Amygdala (tissue), 56 donors: ENCODE results near the gene ADAMTS17.

ENCODE experiments used
- DNase-seq, 56 donors: peaks; one replicate each; lab custom pipeline; 2025; lab: John Stamatoyannopoulos, UW

ADAMTS17 gene

DNA sequence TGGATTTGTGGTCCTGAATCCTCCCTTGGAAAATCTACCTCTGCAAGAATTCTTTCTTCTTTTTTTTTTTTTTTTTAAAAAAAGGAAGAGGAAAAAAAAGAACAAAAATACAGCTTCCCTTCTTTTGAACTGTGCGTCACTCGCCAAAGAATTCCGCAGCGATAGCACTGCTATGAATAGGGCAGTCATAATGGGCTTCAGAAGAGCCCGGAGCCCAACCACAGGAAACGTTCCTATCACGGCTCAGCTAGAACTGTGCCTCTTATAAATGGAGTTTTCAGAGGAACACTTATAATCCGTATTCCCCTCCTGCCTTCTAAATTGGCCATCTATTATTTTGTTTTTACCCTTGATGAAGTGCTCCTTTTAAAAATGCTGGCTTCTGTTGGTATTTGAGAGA is 227.7 kb downstream of the ADAMTS17 start:
- DNase-seq = peak in 36 of 56 donors; percentile 8 to 76 (median 36)

DNA sequence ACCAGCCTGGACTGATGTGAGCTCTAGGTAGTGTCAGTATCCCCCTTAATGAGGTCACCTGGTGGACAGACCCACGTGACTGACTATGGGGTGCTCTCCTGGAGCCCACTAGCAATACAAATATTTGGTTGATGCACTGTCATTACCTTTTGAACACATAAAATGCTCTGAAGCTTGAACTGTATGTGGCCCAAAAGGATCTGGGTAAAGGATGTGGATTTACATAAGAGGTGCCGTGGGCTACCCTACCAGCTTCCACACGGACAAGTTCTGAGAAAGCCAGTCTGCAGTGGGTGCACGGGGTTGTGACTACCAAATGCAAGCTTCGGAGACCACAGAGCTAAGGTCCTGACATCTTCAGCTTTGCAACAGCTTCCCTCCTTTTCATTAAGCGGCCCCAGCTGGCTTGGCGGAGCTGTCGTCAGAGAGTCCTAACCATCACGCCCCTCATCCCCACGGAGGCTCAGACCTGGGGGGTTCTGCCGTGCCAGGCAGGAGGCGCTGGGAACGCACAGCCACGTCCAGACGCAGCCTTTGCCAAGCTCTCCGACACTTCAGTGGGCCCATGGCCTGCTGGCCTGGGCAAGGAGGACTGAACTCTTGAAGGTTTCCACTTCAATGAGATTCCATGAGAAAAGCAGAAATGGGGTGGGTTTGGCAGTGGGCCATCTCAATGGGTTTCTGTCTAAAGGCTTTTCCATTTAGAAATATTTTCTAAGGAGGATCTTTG is 228.3 kb downstream of the ADAMTS17 start:
- DNase-seq = peak in 32 of 56 donors; percentile 15 to 78 (median 35)

DNA sequence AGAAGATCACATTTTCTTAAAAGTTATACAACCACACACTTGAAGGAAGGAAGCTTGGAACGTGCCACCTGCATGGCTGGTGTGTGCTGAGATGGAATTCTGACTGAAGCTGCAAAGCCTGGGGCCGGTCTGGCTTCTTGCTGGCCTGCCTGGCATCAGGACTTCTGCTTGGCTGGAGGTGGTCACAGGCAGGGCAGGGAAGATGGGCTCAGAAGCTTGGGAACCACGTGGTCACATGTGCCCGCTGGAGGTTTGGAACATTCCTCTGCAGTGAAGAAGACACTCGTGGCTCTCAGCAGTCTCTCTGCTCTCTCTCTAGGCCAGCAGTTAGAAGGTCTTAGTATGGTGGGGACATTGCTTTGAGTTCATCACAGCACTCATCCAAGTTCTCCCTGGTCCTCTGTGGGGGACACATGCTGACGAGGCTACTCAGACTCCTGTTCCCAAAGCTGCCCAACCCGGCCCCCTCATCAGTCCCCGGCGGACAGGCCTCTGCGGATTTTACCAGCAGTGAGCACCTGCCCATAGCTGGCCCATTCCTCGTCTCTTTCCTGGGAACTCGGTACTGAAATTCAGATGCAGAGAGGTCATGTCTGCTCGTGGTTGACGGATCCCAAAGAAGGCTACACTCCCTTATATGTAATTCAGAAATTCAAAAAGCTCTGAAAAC is 229.0 kb downstream of the ADAMTS17 start:
- no peak for DNase-seq

DNA sequence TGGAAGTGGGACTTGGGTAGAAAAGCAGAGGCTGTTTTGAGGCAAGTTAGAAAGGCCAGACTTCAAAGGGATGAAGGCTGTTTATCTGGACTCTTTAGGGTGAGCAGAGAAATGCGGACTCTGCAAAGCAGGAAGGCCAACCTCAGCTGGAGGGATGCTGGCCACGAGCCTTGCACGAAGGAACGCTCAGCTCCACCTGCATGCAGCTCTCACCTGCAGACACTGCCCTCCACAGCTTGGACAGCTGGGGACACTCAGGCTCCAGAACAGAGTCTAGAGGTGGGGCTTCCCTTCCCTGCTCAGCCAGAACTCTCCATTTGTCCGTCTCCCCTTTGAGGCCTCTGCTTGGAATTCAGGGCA is 229.7 kb downstream of the ADAMTS17 start:
- no peak for DNase-seq

DNA sequence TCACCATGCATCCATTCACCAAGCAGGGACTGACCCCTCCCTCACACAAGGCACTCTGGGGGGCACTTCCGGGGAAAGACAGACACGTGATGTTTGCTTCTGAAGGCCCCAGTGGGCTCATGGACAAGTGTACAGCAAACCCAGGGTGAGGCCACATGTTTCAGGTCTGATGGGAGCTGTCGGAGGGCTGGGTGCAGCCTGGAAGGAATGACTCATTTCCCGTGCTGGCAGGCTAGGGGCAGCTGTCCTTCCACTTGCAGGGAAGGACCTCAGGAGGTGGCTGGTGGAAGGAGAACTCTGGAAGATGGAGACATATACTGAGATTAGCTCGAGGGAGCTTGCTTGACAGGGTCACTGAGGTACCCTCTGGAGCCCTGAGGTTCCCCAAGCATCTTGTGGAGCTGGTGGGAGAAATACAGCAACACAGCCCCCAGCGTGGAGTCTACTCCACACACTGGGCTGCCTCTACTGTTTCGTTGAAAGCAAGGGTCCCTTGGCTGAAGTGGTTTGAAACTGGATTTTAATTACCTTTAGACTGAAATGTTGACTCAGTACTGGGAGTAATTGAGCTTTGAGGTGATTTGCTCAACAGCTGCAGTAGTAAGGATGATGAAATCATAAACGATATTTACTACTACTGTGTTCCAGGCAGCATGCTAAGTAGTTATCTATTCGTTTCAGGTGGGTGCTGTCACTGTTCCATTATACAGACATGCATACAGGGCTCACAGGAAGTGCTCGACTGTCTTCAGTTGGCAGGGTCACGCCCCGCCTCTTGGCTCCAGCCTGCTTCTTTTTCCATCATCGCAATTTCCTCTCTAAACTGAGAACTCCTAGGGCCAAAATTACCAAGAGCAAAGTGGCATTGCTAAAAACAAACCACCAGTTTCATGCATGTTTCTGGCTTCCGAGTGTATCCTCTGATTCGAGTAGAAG is 230.4 kb downstream of the ADAMTS17 start:
- peak in 16 of 56 donors; percentile 5 to 64 (median 16) for DNase-seq

- no peak for DNase-seq
Measured at GRCh38 chr15:100109486-100110035, 232.2 kb downstream of the ADAMTS17 start.

GRCh38 chr15:100108846-100109245 is 232.9 kb downstream of the ADAMTS17 start:
- no peak for DNase-seq

DNA sequence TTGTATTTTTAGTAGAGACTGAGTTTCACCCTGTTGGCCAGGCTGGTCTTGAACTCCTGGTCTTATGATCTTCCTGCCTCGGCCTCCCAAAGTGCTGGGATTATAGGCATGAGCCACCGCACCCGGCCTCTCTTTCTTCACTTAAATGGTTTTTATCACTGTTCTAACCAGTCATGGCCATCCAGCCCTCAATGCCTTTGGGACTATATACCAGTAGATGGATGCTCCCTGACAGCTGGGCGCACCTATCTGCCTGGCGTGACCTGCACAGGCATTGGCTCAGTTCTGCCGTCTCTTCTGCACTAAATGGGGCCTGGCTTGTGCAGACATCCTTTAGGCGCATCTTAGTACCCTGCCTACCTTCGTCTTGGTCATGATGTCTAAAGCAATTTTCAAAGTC is 233.4 kb downstream of the ADAMTS17 start:
- DNase-seq = no peak

- no peak for DNase-seq
Measured at GRCh38 chr15:100107606-100108225, 234.1 kb downstream of the ADAMTS17 start.

DNA sequence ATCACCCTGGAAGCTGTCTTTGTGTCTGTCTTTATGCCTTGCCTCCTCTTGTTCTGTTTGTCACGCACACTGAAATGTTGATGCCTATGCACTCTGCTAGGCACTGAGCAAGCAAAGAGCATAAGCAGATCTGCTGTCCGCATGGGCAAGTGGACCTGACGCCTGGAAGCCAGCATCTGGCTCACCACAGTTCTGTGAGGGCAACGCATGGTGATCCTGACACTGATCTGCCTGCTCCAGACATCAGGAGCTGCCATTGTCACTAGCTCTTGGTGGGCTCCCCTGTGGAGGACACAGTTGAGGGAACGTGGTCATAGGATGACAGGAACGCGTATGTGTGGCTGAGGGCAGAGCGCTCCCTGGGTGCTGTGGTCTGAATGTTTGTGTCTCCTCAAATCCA is 234.6 kb downstream of the ADAMTS17 start:
- DNase-seq = no peak

DNA sequence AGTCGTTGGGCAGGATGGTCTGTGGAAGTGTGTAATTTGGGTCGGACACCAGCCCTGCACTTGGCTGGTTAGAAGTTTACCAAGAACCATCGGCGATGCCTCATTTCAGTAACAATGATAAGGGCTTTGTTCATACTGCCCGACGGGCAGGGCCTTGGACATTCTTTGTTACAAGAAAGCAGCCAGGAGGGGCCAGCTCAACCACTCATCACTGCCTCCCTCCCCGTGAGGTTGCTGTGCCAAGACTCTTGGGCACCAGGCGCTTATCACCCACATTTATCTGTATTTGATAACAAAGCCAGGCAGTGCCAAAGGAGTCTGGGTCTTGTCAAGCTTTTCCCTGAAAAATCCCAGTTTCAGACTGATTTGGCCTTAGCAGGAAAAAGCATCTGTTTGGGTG is 235.0 kb downstream of the ADAMTS17 start:
- no peak for DNase-seq

DNA sequence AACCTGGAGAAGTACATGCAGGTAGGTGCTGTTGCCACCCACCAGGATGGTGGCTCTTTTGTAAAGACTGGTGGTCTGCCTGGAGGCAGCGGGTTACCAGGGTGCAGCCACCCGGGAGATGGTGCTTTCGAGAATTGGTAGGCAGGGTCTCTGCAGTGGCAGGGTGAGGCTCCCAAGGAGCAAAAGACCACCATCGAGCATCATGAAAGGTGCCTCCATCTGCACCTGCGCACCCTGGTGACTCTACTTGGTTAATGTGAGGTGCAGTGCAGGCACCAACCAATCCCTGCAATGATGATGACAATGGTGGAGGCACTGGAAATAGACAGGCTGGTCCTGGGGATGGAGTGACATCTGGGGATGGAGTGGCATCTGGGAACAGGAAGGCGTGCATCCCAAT is 236.7 kb downstream of the ADAMTS17 start:
- no peak for DNase-seq

GRCh38 chr15:100104245-100104644 is 237.5 kb downstream of the ADAMTS17 start:
- no peak for DNase-seq

- DNase-seq = no peak
Measured at GRCh38 chr15:100103828-100104227, 237.9 kb downstream of the ADAMTS17 start.

- DNase-seq = peak in 1 of 56 donors; percentile 46
Measured at GRCh38 chr15:100101426-100102089, 240.2 kb downstream of the ADAMTS17 start.

DNA sequence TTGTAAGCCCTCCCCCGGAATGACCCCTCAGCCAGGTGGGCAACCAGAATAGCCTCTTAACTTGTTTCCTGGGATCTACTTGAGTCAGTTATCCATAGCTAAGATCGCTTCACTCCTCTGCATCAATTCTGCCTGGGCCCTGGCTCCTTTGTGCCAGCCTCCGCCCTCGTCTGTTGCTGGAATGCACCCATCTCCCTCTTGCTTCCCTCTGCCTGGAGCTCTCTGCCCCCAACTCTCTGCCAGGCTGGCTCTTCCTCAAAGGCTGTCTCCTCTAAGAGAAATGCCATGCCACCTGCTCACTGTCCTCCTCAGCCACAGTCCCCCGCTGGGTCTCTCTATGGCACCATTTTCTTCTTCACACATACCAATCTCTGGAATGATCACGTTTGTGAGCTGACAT is 240.8 kb downstream of the ADAMTS17 start:
- no peak for DNase-seq

- DNase-seq = no peak
Measured at GRCh38 chr15:100099976-100100375, 241.8 kb downstream of the ADAMTS17 start.

GRCh38 chr15:100098705-100099104 is 243.1 kb downstream of the ADAMTS17 start:
- no peak for DNase-seq

GRCh38 chr15:100097342-100098127 is 244.2 kb downstream of the ADAMTS17 start:
- DNase-seq = no peak
